HG03064 (cell line): Measurements from ENCODE around the gene ZBED1.
"Not testable (repeated sequence)": the region's sequence is repeated elsewhere in the genome, so short reads cannot be mapped to it uniquely, and the experiment has no call there.

Source experiments
- ATAC-seq: cut with Tn5 transposase; IDR thresholded peaks from one replicate; pipeline ENCODE4 v1.9.1; 2021; ENCODE audit warnings: low read depth; ENCODE audit not compliant: unreplicated experiment

ZBED1 gene

DNA sequence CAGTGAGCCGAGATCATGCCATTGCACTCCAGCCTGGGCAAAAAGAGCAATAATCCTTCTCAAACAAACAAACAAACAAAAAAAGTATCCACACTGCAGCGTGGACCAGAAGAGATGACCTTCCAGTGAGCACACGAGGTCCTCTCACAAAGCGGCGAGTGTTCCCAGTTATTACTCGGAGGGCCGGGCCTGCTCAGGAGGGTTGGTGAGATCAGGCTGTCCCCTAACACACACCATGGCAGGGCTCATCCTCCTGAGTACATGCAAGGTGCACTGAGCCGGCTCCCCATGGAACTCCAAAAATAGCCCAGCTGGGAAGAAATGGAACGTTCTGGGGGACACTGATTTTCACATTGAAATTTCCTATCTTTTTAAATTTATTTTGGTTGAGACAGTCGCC, 40.7 kb downstream of the ZBED1 start:
- ATAC-seq, result not testable (repeated sequence)

DNA sequence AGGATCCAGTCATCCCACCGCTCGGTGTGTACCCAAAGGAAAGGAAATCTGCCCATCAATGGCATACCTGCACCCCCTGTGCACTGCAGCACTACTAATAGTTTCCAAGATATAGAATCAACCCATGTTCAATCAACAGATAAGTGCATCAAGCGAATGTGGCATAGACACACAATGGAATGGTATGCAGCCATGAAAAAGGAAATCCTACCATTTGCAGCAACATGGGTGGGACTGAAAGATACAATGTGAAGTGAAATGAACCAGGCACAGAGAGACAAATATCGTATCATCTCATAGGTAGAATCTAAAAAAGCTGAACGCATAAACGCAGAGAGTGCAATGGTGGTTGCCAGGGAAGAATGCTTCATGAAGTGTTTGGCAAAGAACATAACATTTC, 42.5 kb downstream of the ZBED1 start:
- ATAC-seq, result no peak

DNA sequence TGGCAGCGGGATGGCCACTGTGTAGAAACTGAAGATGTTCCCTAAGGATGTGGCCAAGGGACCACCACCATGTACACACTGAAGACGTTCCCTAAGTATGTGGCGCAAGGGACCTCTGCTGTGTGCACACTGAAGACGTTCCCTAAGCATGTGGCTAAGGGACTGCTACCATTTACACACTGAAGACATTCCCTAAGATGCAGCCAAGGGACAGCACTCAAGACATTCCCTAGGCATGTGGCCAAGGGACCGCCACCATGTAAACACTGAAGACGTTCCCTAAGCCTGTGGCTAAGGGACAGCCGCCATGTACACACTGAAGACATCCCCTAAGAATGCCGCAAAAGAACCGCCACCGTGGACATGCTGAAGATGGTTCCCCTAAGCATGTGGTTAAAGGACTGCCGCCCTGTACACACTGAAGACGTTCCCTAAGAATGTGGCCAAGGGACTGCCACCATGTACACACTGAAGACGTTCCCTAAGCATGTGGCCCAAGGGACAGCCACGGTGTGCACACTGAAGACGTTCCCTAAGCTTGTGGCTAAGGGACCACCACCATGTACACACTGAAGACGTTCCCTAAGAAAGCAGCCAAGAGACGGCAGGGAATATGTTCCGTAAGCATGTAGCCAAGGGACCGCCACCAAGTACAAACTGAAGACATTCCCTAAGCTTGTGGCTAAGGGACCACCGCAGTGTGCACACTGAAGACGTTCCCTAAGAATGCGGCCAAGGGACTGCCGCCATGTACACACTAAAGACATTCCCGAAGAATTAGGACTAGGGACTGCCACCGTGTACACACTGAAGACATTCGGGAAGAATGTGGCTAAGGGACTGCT, 43.3 kb downstream of the ZBED1 start:
- no peak for ATAC-seq

DNA sequence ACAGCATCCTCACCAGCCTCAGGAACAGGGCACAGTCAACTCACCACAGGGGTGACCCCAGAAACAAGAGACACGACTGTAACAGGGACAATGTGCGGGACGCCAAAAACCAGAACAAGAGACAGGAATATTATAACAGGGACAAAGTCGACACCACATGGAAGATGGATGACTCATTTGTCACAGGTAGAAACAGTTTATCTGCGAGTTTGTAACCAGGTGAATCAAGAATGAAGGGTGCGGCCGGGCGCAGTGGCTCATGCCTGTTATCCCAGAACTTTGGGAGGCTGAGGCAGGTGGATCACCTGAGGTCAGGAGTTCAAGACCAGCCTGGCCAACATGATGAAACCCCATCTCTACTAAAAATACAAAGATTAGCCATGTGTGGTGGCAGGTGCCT, 44.7 kb downstream of the ZBED1 start:
- not testable (repeated sequence) for ATAC-seq

DNA sequence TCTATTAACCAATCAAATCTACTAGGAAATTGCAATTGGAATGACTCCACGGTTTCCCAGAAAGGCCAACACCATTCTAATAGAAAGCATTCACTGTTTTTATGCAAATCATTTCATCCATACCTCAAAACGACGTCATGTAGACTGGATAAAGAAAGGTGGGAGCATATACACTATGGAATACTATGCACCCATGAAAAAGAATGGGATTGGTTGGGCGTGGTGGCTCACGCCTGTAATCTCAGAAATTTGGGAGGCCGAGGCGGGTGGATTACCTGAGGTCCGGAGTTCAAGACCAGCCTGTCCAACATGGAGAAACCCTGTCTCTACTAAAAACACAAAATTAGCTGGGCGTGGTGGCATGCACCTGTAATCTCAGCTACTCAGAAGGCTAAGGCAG, 46.2 kb downstream of the ZBED1 start:
- not testable (repeated sequence) for ATAC-seq

DNA sequence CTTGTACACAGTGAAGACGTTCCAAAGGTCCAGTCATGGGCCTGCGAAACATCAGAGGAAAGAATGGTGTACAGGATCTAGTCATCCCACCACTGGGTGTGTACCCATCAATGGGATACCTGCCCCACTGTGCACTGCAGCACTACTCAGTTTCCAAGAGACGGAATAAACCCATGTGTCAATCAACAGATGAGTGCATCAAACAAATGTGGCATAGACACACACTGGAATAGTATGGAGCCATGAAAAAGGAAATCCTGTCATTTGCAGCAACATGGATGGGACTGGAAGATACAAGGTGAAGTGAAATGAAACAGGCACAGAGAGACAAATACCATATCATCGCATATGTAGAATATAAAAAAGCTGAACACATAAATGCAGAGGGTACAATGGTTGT, 48.0 kb downstream of the ZBED1 start:
- ATAC-seq, result no peak

DNA sequence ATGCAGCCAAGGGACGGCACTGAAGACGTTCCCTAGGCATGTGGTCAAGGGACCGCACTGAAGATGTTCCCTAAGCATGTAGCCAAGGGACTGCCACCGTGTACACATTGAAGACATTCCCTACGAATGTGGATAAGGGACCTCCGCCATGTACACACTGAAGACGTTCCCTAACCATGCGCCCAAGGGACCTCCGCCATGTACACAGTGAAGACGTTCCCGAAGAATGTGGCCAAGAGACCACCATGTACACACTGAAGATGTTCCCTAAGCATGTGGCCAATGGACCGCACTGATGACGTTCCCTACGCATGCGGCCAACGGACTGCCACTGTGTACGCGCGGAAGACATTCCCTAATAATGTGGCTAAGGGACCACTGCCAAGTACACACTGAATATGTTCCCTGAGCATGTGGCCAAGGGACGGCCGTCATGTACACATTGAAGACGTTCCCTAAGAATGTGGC, 48.4 kb downstream of the ZBED1 start:
- ATAC-seq, result no peak

DNA sequence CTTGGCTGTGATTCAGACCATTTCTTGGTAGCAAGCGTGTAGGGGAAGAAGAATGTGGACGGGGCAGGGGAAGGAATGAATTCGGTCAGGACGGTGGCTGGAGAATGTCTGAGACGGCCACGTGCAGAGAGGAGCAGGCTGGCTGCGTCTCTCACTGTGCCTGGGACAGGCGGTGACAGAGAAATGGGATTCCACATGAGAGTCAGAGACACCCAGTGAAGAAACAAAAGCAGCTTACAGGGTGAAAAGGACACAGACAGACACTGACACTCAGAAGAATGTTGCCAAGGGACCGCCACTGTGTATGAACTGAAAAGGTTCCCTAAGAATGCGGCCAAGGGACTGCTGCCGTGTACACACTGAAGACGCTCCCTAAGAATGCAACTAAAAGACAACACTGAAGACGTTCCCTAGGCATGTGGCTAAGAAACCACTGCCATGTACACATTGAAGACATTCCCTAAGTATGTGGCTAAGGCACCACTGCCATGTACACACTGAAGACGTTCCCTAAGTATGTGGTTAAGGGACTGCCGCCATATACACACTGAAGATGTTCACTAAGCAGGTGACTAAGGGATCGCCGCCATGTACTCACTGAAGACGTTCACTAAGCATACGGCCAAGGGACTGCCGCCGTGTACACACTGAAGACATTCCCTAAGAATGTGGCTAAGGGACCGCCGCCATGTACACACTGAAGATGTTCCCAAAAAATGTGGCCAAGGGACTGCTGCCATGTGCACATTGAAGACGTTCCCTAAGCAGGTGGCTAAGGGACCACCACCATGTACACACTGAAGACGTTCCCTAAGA, 49.1 kb downstream of the ZBED1 start:
- ATAC-seq, result no peak

DNA sequence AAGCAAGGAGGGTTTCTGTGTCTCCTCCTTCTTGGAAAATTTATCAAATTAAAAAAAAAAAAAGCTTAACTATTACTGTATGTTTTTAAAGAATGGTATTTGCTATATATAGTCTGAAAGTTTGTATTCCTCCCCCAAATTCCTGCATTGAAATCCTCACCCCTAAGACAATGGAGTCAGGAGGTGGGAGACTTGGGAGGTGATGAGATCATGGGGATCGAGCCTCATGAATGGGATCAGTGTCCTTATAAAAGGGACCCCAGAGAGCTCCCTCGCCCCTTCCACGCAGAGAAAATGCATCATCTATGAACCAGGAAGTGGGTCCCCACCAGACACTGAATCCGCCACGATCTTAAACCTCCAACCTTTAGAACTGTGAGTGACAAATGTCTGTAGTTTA, 50.1 kb downstream of the ZBED1 start:
- no peak for ATAC-seq

DNA sequence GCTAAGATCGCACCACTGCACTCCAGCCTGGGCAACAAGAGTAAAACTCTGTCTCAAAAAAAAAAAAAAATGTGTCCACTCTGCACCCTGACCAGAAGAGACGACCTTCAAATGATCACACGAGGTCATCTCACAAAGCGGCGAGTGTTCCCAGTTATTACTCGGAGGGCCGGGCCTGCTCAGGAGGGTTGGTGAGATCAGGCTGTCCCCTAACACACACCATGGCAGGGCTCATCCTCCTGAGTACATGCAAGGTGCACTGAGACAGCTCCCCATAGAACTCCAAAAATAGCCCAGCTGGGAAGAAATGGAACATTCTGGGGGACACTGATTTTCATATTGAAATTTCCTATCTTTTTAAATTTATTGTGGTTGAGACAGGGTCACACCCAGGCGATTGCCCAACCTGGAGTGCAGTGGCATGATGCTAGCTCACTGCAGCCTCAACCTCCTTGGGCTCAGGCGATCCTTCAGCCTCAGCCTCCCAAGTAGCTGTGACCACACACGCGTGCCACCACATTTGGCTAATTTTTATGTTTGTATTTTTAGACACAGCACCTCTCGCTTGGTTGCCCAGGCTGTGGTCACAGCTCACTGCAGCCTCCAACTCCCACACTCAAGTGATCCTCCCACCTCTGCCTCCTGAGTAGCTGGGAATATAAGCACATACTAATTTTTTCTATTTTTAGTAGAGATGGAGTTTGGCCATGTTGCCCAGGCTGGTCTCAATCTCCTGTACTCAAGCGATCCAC, 51.5 kb downstream of the ZBED1 start:
- no peak for ATAC-seq

DNA sequence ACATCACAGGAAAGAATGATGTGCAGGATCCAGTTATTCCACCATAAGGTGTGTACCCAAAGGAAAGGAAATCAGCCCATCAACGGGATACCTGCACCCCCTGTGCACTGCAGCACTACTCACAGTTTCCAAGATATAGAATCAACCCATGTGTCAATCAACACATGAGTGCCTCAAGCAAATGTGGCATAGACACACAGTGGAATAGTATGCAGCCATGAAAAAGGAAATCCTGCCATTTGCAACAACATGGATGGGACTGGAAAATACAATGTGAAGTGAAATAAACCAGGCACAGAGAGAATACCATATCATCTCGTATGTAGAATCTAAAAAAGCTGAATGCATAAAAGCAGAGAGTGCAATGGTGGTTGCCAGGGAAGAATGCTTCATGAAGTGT, 53.3 kb downstream of the ZBED1 start:
- ATAC-seq, result no peak

DNA sequence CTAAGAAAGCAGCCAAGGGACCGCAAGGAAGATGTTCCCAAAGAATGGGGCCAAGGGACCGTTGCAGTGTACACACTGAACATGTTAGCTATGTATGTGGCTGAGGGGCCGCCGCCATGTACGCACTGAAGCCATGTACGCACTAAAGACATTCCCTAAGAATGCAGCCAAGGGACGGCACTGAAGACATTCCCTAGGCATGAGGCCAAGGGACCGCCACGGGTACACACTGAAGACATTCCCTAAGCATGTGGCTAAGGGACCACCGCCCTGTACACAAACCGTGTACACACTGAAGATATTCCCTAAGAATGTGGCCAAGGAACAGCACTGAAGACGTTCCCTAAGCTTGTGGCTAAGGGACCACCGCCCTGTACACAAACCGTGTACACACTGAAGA, 54.0 kb downstream of the ZBED1 start:
- no peak for ATAC-seq

DNA sequence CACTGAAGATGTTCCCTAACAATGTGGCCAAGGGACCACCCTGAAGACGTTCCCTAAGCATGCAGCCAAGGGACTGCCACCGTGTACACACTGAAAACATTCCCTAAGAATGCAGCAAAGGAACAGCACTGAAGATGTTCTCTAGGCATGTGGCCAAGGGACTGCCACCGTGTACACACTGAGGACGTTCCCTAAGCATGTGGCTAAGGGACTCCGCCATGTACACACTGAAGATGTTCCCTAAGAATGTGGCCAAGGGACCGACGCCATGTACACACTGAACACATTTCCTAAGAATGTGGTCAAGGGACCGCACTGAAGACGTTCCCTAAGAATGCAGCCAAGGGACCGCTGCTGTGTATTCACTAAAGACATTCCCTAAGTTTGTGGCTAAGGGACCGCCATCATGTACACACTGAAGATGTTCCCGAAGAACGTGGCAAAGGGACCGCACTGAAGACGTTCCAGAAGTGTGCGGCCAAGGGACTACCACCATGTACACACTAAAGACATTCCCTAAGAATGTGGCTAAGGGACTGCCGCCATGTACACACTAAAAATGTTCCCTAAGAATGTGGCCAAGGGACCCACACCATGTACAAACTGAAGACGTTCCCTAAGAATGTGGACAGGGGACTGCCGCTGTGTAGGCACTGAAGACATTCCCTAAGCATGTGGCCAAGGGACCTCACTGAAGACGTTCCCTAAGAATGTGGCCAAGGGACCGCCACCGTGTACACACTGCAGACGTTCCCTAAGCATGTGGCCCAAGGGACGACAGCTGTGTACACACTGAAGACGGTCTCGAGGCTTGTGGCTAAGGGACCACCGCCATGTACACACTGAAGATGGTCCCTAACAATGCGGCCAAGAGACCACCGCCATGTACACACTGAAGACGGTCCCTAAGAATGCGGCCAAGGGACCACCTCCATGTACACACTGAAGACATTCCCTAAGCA, 54.8 kb downstream of the ZBED1 start:
- ATAC-seq, result no peak

DNA sequence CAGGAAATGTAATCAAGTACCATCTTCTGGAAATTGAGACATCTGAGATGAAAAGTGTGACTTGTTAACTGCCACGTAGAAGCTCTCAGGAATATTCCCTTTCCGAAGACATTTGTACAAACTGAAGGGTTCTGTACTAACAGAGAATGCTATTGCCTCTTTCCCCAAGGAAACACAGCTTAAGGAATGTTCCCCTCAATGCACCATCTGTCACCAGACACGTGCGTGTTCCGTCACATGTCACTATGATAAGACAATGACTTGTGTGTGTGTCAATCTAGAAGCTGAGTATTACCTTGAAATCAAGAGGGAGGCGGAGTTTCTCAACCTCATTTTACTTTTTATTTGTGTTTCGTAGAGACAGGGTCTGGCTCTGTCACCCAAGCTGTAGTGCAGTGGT, 58.1 kb downstream of the ZBED1 start:
- no peak for ATAC-seq

DNA sequence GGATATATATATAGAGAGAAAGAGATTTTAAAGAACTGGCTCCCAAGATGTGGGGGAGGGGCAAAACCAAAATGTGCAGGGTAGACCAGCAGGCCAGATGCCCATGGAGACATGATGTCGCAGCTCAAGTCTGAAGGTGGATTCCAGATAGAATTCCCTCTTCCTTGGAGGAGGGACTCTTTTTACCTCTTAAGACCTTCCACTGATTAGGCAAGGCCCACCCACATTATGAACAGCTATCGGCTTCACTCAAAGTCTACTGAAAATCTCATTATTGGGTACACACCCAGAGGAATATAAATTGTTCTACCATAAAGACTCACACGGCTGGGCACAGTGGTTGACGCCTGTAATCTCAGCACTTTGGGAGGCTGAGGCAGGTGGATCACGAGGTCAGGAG, 59.3 kb downstream of the ZBED1 start:
- no peak for ATAC-seq

DNA sequence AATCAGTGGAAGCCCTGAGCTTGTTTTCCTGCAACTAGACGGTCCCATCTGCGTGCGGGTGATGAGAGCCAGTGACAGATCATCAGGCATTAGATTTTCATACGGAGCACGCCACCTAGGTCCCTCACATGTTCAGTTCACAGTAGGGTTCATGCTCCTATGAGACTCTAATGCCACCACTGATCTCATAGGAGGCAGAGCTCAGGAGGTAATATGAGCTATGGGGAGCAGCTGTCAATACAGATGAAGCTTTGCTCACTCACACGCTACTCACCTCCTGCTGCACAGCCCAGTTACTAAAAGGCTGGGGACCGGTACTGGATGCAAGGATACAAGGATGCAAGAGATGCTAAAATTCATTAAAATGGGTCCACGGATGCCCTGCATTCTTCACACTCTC, 61.2 kb downstream of the ZBED1 start:
- ATAC-seq, result no peak
